Right ventricle myocardium inferior (tissue), 1 donor: ENCODE data around the gene NLRC5. TPM values are rescaled to one million over a fixed set of nuclear protein-coding genes. Genes with fewer than 3 reads are reported as not detected.

Experiments
- ATAC-seq: fragments of 200-7000 bp; cut with Tn5 transposase; one replicate; pipeline ENCODE4 v1.9.1; 2020; ENCODE audit warnings: mild to moderate bottlenecking, moderate library complexity
- DNase-seq: peaks from one replicate; pipeline ENCODE4 v3.0.0; 2021; ENCODE audit errors: missing footprints
- intact Hi-C: fragments of 100-400 bp; cut with DNase I; formaldehyde crosslinking; loops from one replicate; pipeline ENCODE4 v1.11.0; 2022
- long read RNA-seq: library from polyadenylated mRNA; unstranded; transcript quantifications from one replicate; pipeline ENCODE4 v2.0.0, GENCODE V29; 2021
- total RNA-seq: library from RNA; stranded (reverse); fragmentation: NEBNext Ultra II Directional; extraction: Animal tissue kit (Norgen Biotek cat#: 25700); gene quantifications from one replicate; pipeline ENCODE4 v1.2.1, GENCODE V29; 2021
- donor health status: DM: no; HTN: yes; CAD: no; lungs with severe emphysema.

NLRC5 gene, protein sequence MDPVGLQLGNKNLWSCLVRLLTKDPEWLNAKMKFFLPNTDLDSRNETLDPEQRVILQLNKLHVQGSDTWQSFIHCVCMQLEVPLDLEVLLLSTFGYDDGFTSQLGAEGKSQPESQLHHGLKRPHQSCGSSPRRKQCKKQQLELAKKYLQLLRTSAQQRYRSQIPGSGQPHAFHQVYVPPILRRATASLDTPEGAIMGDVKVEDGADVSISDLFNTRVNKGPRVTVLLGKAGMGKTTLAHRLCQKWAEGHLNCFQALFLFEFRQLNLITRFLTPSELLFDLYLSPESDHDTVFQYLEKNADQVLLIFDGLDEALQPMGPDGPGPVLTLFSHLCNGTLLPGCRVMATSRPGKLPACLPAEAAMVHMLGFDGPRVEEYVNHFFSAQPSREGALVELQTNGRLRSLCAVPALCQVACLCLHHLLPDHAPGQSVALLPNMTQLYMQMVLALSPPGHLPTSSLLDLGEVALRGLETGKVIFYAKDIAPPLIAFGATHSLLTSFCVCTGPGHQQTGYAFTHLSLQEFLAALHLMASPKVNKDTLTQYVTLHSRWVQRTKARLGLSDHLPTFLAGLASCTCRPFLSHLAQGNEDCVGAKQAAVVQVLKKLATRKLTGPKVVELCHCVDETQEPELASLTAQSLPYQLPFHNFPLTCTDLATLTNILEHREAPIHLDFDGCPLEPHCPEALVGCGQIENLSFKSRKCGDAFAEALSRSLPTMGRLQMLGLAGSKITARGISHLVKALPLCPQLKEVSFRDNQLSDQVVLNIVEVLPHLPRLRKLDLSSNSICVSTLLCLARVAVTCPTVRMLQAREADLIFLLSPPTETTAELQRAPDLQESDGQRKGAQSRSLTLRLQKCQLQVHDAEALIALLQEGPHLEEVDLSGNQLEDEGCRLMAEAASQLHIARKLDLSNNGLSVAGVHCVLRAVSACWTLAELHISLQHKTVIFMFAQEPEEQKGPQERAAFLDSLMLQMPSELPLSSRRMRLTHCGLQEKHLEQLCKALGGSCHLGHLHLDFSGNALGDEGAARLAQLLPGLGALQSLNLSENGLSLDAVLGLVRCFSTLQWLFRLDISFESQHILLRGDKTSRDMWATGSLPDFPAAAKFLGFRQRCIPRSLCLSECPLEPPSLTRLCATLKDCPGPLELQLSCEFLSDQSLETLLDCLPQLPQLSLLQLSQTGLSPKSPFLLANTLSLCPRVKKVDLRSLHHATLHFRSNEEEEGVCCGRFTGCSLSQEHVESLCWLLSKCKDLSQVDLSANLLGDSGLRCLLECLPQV (N-terminal part only)
- total RNA-seq: 8.6 TPM
- long read RNA-seq, partial matches to known transcripts: 0 of 4 reads
- long read RNA-seq, other reads (novel, unspliced or antisense): 4 of 4 reads

DNA sequence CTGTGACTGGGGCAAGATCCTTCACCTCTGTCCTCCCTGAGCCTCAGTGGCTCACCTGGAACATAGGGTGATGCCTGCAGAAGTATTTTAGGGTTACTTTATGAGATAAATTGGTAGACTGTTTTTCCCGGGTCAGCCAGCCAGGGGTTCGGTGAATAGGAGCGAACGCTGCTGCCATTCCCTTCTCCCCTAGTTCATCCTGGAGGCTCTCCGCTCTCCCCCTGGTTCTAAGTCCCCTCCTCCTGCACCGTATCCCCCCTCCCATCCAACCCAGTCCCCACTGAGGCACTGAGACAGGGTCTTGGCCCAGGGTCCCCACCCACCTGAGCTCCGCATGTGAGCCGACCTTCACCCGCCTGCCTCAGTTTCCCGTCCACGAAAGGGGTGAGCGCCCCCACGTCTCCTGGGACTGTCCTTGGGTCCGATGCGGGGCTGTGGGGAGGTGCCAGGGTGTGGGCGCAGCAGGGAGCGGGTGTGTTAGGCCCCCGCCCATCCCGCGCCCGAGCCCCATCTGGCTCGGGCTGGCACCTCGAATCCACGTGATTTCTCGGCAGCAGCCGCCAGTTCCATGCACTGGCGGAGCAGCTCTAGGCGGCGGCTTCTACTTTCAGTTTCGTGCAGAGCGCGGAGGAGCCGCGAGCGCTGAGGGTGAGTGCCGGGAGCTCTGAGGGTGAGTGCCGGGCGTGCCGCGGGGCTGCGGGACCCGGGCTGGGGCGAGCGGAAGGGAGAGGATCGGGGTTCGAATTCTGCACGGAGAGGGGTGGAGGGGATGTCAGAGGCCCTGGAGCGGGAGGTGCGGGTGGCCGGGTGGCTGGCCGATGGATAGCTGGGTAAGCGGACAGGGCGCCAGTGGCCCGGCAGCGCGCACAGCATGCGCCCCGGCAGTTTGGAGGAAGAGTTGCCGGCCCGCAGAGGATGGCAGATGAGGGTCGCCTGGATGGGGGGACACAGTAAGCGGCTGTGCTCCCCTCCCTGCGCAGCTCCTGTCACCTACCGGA is at the start of gene NLRC5:
TSS of gene NLRC5 (plus strand) at position 610 of the 998 bp plus-strand sequence. CDS start 31,156 bp downstream, outside the sequence.
- DNase-seq (peak; percentile 95), ATAC-seq (peak; percentile 93)
- intact Hi-C loops: no loop called here

DNA sequence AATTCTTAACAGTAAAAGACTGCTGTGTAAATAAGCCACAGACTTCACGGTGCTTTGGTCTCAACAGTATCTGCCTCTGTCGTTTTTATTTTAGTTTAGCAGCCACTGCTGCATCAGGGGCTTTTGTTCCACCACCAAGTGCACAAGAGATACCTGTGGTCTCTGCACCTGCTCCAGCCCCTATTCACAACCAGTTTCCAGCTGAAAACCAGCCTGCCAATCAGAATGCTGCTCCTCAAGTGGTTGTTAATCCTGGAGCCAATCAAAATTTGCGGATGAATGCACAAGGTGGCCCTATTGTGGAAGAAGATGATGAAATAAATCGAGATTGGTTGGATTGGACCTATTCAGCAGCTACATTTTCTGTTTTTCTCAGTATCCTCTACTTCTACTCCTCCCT is 49.6 kb upstream of the NLRC5 start:
- no peak for DNase-seq
- intact Hi-C loops: loop anchor here (10.0 kb wide), 1 partner anchor 245 kb away; the partner anchor contains the start of genes PSME3IP1 and RSPRY1
- ATAC-seq: no peak

DNA sequence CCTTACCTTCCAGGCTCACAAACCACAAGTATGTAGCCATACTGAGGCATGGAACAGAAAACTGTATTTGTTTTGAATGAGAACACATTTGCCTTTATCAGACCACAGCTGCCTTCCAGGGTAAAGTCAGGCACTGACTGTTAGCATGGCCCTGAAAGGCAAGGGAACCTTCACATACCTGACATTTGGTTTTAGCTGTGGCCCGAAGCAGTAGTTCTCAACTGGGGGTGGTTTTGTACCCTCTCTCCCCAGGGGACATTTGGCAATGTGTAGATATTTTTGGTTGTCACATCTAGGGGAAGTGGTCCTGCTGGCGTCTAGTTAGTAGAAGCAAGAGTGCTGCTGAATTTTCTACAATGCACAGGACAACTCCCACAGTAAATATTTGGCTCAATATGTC is 48.3 kb upstream of the NLRC5 start:
- intact Hi-C loops: no loop called here
- DNase-seq: no peak
- ATAC-seq: no peak

- ATAC-seq (no peak), DNase-seq (no peak)
- intact Hi-C loops: no loop called here
These were observed 47.5 kb upstream of the NLRC5 start for GRCh38 chr16:56941856-56942331.

DNA sequence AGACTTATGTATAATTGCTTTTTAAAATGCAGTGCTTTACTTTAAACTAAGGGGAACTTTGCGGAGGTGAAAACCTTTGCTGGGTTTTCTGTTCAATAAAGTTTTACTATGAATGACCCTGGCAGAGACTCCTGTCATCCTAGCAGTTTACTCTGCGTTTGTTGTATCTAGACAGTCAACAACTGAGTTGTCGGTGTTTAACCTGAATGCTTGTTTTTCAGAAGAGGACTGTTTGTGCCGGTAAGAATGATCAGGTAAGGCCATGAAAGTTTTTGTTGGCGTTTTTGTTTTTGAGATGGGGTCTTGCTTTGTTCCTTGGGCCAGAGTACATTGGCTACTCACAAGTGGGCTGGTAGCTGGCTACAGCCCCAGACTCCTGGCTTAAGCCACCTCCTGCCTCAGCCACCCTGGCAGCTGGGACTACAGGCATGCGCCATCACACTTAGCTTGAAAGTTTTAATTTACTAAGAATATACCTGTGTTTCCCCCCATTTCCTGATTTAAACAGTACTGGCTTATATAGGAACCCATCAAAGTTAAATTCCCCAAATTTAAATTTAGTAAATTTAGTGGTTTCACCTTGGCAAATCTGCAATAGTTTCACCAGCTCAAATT is 45.5 kb upstream of the NLRC5 start:
- intact Hi-C loops: no loop called here
- DNase-seq (no peak), ATAC-seq (no peak)

DNA sequence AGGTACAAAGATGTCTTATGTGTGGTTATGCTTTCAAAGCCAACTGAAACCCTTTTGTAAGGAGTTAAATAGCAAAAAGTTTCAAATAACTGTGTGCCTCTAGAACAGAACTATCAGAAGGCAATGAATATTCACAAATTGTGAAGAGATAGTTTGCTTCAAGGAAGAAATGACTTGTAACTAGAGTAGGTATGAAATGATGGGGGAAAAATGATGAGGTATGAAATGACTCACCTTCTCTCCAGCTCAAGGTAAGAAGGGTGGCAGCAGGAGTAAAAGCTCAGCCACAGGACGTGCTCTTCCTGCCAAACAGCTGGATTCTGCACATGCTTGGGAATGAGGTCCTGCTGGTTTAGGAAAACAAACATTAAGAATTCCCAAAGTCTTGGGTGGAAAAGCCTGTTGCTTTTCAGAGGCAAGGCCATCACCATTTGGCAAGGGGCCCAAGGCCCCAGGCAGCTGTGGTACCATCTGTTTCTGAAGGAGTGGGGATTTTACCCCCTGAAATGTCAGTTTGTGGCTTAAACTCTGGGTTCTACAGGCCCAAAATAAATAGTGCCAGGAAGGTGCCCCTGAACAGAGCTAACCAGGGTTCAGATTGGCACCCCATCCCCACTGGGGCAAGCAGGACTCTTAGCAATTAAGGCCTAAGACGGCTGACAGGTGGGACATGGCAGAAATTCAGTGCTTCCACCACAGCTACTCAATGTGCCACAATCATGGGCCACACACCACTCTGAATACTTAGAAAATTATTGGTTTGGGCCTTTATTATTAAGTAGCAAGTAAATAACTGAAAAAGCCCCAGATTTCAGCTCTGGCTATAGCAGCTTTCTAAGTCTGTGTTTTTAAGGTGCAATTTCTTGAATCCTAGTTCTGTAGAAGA is 44.2 kb upstream of the NLRC5 start:
- intact Hi-C loops: no loop called here

DNA sequence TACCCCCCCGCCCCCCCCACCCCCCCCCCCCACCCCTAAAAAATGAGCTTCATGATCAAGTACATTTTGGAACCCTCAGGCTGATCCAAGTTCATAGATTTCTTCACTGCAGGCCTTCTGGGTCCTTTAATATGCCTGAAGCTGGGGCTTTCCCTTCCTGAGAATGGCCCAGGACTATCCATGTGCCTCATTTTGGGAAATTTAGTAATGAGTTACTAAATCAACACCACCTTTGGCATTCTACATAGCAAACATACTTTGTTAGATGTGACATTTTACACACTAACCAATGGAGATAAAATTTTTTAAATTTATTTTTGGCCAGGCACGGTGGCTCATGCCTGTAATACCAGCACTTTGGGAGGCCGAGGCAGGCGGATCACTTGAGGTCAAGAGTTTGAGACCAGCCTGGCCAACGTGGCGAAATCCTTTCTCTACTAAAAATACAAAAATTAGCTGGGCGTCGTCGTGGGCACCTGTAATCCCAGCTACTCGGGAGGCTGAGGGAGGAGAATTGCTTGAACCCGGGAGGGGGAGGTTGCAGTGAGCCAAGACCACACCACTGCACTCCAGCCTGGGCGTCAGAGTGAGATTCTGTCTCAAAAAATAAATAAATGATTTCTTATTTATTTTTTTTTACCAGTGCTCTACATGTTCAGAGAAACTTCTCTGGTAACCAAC is 43.4 kb upstream of the NLRC5 start:
- no peak for DNase-seq
- intact Hi-C loops: no loop called here
- no peak for ATAC-seq

More for the DNA sequence above, 44.2 kb upstream of the NLRC5 start:
- ATAC-seq (no peak), DNase-seq (no peak)

- ATAC-seq: no peak
- intact Hi-C loops: no loop called here
- DNase-seq: no peak
These were observed 42.4 kb upstream of the NLRC5 start for GRCh38 chr16:56946767-56947603.

GRCh38 chr16:56947604-56947995 is 41.8 kb upstream of the NLRC5 start:
- ATAC-seq: no peak
- intact Hi-C loops: no loop called here
- no peak for DNase-seq

DNA sequence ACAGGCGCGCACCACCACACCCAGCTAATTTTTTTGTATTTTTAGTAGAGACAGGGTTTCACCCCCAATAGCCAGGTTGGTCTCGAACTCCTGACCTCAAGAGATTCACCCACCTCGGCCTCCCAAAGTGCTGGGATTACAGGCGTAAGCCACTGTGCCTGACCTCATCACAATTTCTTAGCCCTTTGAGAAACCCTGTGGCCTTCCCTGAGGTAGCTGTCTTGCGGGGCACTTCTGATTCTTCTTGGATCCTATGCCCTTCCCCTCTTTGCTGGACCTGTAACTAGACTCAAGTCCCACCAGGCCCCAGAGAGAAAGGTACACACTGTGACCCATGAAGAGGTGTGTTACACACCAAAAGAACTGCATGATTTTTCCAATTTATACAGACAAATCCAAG is 41.1 kb upstream of the NLRC5 start:
- intact Hi-C loops: no loop called here
- DNase-seq (no peak), ATAC-seq (no peak)

DNA sequence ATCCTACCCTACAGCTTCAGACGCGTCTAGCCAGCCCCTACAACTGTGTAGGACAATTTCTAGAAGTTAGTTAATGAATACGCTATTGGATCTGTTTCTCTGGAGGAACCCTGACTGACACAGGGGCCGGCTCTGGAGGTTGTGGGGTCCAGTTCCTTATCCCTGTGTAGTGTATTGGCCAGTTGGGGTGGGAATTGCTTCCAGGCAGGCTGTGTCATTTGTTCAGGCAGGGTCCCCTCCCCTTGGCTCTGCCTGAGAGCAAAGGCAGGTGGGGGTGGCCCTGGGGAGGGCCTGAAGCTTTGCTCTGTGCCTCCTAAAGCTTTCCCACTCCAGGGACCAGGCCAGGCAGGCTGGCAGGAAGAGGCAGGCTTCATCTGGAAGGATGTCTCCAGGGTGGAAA is 39.3 kb upstream of the NLRC5 start:
- intact Hi-C loops: no loop called here
- DNase-seq: no peak
- no peak for ATAC-seq

DNA sequence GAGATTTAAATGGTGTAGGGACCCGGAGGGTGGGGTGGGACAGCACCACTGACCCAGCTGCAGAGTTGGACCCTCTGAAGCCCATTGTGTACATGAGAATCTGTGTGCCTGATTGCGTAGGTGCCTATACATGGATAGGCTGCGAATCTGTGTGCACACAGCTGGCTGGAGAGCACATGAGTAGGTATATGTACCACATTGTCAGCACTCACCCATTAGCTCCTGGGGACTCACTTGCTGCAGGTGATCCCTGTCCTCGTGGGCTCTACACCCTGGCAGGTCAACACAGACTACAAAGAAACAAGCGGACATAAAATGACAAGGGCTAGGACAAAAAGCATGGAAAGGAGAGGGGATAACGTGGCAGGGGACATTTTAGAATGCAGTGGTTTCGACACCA is 38.9 kb upstream of the NLRC5 start:
- no peak for DNase-seq
- intact Hi-C loops: no loop called here
- no peak for ATAC-seq

DNA sequence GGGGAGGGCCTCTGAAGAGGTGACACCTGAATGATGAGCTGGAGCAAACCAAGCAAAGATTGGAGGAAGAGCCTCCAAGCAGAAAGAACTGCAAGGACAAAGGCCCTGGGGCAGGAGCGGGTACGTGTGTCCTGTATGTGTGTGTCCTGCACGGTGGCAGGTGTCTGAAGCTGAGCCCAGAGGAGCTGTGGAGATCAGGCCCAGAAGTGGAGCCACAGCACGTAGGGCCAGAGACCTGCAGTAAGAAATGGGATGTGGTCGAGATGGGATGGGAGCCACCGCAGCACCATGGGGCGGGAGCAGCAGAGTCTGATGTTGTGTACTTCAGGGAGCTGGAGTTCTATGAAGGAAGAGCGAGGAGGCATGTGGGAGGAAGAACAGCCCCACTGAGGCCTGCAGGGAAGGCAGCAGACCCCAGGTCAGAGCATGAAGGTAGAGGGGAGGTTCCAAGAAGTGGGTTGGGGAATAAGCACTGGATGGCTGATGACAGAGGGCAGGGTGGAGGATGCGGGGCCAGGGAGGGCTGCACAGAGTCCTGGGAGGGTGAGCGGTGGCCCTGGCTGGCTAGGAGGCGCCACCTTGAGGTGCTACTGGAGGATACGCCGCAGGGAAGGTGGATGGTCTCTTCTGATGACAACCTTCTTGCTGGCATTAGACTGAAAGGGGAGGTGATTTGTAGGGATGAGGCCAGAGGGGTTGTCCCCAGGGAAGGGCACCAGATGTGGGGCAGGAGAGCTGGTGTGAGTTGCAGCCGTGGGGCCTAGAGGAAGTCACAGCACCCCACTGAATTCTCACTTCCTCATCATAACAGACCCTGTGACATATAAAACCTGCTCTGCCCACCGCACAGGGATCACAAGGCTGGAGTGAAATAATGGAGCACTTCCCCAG is 38.2 kb upstream of the NLRC5 start:
- intact Hi-C loops: loop anchor here (1.0 kb wide), 1 partner anchor 84 kb away; no protein-coding TSS in a partner anchor
- ATAC-seq (peak; percentile 75), DNase-seq (no peak)

GRCh38 chr16:56953006-56953405 is 36.4 kb upstream of the NLRC5 start:
- DNase-seq: no peak
- no peak for ATAC-seq

More at GRCh38 chr16:56953006-56953405, 36.4 kb upstream of the NLRC5 start:
- intact Hi-C loops: no loop called here
